GM23338 (cell line): Measurements from ENCODE around the gene MKLN1.

ENCODE experiments used
- CREB1 ChIP-seq: fragments of 250-450 bp; sonication (Bioruptor Pico); IDR thresholded peaks from 2 replicates; pipeline ENCODE4 v1.5.0; 2020; ENCODE audit warnings: low read depth, mild to moderate bottlenecking, moderate library complexity
- CTCF ChIP-seq, 2 experiments: fragments of 200-600 bp in 1 of 2; sonication (generic) in 1 of 2; conservative IDR thresholded peaks; 2 replicates each; pipeline versions ENCODE4 v1.5.1 to v1.6.1; 2016 to 2017; ENCODE audit warnings: antibody characterized with exemption in 2 of 2, low read depth in 2 of 2, mild to moderate bottlenecking in 2 of 2, moderate library complexity in 1 of 2
- ETS1 ChIP-seq: IDR thresholded peaks from 2 replicates; pipeline ENCODE4 v1.6.1; 2016; ENCODE audit warnings: antibody characterized with exemption
- EZH2 ChIP-seq: fragments of 200-600 bp; sonication (generic); IDR thresholded peaks from one replicate; pipeline ENCODE4 v1.8.0; 2017; ENCODE audit warnings: antibody characterized with exemption, mild to moderate bottlenecking, low read depth; ENCODE audit not compliant: unreplicated experiment
- EZH2phosphoT487 ChIP-seq: fragments of 200-600 bp; sonication (generic); IDR thresholded peaks from one replicate; pipeline ENCODE4 v1.8.1; 2018; ENCODE audit warnings: antibody characterized with exemption; ENCODE audit not compliant: unreplicated experiment
- JUNB ChIP-seq: IDR thresholded peaks from one replicate; pipeline ENCODE4 v1.6.1; 2016; ENCODE audit warnings: antibody characterized with exemption; ENCODE audit not compliant: unreplicated experiment
- NANOG ChIP-seq: IDR thresholded peaks from 2 replicates; pipeline ENCODE4 v1.6.1; 2016; ENCODE audit warnings: antibody characterized with exemption, borderline replicate concordance
- POLR2AphosphoS5 ChIP-seq: IDR thresholded peaks from 2 replicates; pipeline ENCODE4 v1.6.1; 2016; ENCODE audit warnings: antibody characterized with exemption, low read depth
- REST ChIP-seq: IDR thresholded peaks from one replicate; pipeline ENCODE4 v1.6.1; 2018; ENCODE audit warnings: antibody characterized with exemption; ENCODE audit not compliant: unreplicated experiment
- STAT1 ChIP-seq: IDR thresholded peaks from one replicate; pipeline ENCODE4 v1.6.1; 2016; ENCODE audit warnings: antibody characterized with exemption; ENCODE audit not compliant: unreplicated experiment
- ZNF114 ChIP-seq: fragments of 250-450 bp; sonication (Bioruptor Pico); IDR thresholded peaks from 2 replicates; pipeline ENCODE4 v1.5.0; 2020; ENCODE audit warnings: mild to moderate bottlenecking, moderate library complexity

- no peak for TF ChIP-seq CTCF (conservative IDR thresholded peaks at IDR 0.05; ENCODE audit: low read depth in 2 of 2)
- TF ChIP-seq POLR2AphosphoS5 = no peak
- no peak for TF ChIP-seq EZH2
- TF ChIP-seq ZNF114 = no peak
- TF ChIP-seq EZH2phosphoT487 = no peak
- no peak for TF ChIP-seq JUNB
- TF ChIP-seq REST = no peak
- no peak for TF ChIP-seq ETS1
- TF ChIP-seq CREB1 = no peak
- no peak for TF ChIP-seq STAT1
- no peak for TF ChIP-seq NANOG
Observed at GRCh38 chr7:131363719-131364118, 36.0 kb downstream of the MKLN1 start.
